Effector memory CD8-positive, alpha-beta T cell (primary cell): ENCODE data around the gene NOS1AP.

Experiments
- ATAC-seq: fragments of 150-1000 bp; cut with Tn5 transposase; replicated peaks from 2 replicates; pipeline ENCODE4 v1.10.0; 2021; ENCODE audit warnings: mild to moderate bottlenecking, moderate library complexity
- DNase-seq, 3 experiments: peaks; one replicate each; pipeline ENCODE4 v3.0.0; 2021
- H3K27ac Mint-ChIP-seq, 2 donors: one replicate each; pipeline ENCODE4 v1.8.0; 2022; ENCODE audit warnings: mild to moderate bottlenecking in 2 of 2, mixed read lengths in 2 of 2, moderate library complexity in 2 of 2
- H3K27me3 Mint-ChIP-seq, 2 donors: one replicate each; pipeline ENCODE4 v1.8.0; 2022; ENCODE audit warnings: mixed read lengths in 2 of 2
- H3K36me3 Mint-ChIP-seq: one replicate; pipeline ENCODE4 v1.8.0; 2022; ENCODE audit warnings: mild to moderate bottlenecking, moderate library complexity, mixed read lengths; ENCODE audit not compliant: insufficient read depth
- H3K4me1 Mint-ChIP-seq, 2 donors: one replicate each; pipeline ENCODE4 v1.8.0; 2022; ENCODE audit warnings: low read depth in 2 of 2, mixed read lengths in 2 of 2
- H3K4me3 Mint-ChIP-seq, 2 donors: one replicate each; pipeline ENCODE4 v1.8.0; 2022; ENCODE audit warnings: mild to moderate bottlenecking in 2 of 2, mixed read lengths in 2 of 2, moderate library complexity in 2 of 2
- H3K9me3 Mint-ChIP-seq, 2 donors: one replicate each; pipeline ENCODE4 v1.8.0; 2022; ENCODE audit warnings: mixed read lengths in 2 of 2

NOS1AP gene

DNA sequence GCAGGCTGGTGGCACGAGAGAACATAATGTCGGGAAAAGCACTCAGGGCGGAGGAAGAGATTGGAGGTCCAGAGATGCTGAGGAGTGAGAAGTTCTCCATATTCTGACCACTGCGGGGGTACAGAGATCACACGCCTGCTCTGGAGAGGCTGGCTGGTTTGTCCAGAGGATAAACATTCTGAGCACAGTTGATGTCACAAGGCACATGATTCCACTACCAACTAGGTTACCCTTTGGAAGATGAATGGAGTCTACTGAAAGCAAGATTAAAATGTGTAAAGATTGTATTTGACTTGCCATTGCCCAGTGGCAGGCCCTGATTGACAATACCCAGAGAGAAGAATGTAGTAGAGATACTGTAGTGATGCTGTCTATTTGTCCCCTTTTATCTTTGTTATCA is 307.2 kb downstream of the NOS1AP start, which contains the start of gene SPATA46:
TSS of gene SPATA46 (minus strand) at position 164 of the 400 bp plus-strand sequence. CDS start at position 100, 64 bp downstream.
- no peaks in the 10 kb centered on the region for H3K36me3 Mint-ChIP-seq
- H3K27me3 Mint-ChIP-seq: peaks cover 0 to 33% of the 10 kb centered on the region in 2 donors
- no peak for DNase-seq
- H3K27ac Mint-ChIP-seq: no peak within 1 kb of the TSS
- no peak for ATAC-seq
- H3K9me3 Mint-ChIP-seq: no peaks in the 10 kb centered on the region
- H3K4me3 Mint-ChIP-seq: no peak within 1 kb of the TSS
- H3K4me1 Mint-ChIP-seq: peaks cover 0 to 4% of the 10 kb centered on the region in 2 donors

DNA sequence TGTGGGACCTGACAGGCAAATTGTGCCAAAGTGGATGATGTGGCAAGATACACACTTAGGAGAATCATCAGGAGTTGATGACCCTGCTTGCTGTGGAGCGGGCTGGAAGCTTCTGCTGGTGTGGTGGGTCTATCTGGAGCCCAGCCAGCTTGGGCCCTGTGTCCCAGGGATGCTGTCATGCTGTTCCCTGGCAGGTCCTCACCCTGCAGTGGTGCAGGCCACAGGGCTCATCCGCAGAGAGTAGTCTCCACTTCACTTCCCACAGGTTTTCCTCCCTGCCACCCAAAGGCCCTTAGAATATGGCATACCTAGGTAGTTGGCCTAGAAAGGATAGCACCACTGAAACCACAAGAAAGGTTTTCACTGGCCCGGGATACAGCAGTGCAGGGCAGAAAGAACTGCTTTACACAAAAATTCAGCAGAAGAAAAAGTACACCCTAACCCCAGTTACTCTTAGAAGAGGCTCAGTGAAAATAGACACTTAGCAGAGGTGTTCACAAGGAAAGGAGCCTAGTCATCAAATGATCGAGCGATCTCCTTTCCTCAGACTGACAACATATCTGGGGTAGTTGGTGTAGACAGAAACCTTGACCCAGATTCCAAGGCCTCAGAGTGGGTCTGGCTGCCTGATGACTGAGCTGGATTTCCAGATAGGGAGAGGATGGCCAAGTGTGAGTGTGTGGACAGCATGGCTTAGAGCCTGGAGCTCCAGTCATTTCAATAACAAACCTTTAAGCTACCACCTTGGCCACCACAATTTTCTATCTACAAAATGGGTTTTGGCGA is 310.8 kb downstream of the NOS1AP start:
- ATAC-seq (no peak), DNase-seq (no peak)
- Mint-ChIP-seq H3K27me3 (peaks cover 0 to 39% of the 10 kb centered on the region in 2 donors), H3K4me3 (no peak overlapping the region), H3K4me1 (no peaks in the 10 kb centered on the region), H3K36me3 (no peaks in the 10 kb centered on the region), H3K27ac (no peak overlapping the region), H3K9me3 (no peaks in the 10 kb centered on the region)

DNA sequence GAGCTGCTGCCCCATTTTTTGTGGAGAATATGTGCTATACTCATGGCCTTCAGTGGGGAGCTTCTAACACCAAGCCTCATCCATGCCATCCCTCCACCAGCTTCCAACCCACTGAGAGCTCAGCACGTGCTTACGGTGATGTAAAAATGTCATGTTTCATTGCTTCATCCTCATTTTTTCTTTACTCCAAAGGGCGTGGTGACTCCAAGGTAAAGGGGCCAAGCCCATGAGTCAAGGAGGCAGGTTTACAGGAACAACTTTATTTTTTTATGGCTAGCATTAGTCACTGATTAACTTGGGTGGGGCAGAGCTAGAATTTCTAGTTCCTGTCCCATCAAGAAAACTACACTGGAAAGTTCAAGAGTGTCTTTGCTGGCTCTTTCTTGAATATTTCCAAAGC is 311.9 kb downstream of the NOS1AP start, which contains the start of gene C1orf226:
TSS of gene C1orf226 (plus strand) at position 346 of the 400 bp plus-strand sequence. CDS start 174 bp downstream, outside the sequence.
- H3K4me3 Mint-ChIP-seq: no peak within 1 kb of the TSS

DNA sequence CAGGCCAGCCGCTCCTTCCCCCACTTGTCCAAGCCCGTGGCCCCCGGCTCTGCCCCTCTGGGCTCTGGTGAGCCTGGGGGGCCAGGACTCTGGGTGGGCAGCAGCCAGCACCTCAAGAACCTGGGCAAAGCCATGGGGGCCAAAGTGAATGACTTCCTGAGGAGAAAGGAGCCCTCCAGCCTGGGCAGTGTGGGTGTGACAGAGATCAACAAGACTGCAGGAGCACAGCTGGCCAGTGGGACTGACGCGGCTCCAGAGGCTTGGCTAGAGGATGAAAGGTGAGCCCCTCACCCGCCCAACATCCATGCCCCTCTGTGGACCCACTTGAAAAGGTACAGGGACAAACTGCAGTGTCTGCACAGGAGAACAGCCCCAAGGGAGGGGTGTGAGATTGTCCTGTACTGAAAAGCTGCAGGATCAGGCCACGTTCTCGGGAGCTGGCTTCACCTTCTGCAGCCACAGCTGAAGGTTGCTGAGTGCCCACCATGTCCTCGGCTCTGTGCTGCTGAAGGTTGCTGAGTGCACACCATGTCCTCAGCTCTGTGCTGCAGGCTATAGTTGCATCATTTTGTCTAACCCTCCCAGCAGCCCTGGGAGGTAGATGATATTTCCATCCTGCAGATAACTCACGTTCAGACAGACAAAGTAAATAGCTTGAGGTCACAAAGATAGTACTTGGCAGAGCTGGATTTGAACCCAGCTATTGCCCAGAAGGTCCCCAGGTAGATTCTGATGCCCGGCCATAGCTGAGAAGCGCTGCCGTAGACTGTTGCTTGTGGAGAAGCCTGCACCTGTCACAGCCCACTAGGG is 312.7 kb downstream of the NOS1AP start:
- H3K27ac Mint-ChIP-seq: no peak overlapping the region
- no peak for ATAC-seq

More for the DNA sequence above, 311.9 kb downstream of the NOS1AP start, which contains the start of gene C1orf226:
- Mint-ChIP-seq H3K9me3 (no peaks in the 10 kb centered on the region), H3K36me3 (no peaks in the 10 kb centered on the region), H3K27me3 (peaks cover 0 to 49% of the 10 kb centered on the region in 2 donors), H3K27ac (no peak within 1 kb of the TSS), H3K4me1 (no peaks in the 10 kb centered on the region)
- ATAC-seq: no peak
- DNase-seq: no peak

DNA sequence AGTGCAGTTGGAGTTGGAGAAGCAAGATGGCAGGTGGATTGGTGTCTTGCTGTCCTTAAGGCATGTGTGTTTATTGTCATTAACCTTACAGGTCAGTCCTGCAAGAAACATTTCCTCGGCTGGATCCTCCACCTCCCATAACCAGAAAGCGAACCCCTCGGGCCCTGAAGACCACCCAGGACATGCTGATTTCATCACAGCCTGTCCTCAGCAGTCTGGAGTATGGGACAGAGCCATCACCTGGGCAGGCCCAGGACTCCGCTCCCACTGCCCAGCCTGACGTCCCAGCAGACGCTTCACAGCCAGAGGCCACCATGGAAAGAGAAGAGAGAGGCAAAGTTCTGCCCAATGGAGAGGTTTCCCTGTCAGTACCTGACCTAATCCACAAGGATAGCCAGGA is 313.6 kb downstream of the NOS1AP start:
- DNase-seq: no peak
- Mint-ChIP-seq H3K4me1 (no peaks in the 10 kb centered on the region), H3K4me3 (no peak overlapping the region), H3K27ac (no peak overlapping the region), H3K27me3 (peaks cover 0 to 57% of the 10 kb centered on the region in 2 donors), H3K36me3 (no peaks in the 10 kb centered on the region), H3K9me3 (no peaks in the 10 kb centered on the region)
- no peak for ATAC-seq

More for the DNA sequence above, 312.7 kb downstream of the NOS1AP start:
- H3K4me3 Mint-ChIP-seq: no peak overlapping the region
- no peaks in the 10 kb centered on the region for H3K36me3 Mint-ChIP-seq
- H3K27me3 Mint-ChIP-seq: peaks cover 0 to 54% of the 10 kb centered on the region in 2 donors
- DNase-seq: no peak
- H3K4me1 Mint-ChIP-seq: no peaks in the 10 kb centered on the region
- no peaks in the 10 kb centered on the region for H3K9me3 Mint-ChIP-seq

DNA sequence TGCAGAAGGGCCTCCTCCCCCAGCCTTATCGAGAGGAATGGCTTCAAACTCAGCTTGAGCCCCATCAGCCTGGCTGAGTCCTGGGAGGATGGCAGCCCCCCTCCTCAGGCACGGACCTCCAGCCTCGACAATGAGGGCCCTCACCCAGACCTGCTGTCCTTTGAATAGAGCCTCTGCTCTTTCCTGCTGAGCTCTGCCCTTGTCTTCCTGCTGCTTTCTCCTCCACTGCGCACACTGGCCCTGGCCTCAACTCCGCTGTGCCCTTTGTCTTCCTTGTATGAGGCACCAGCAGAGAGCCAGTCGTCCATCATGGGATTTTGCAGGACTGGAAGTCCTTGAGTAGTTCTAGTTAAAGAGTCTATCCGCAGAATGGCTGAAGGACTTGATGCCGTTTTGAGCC is 314.0 kb downstream of the NOS1AP start:
- DNase-seq (no peak), ATAC-seq (no peak)
- H3K9me3 Mint-ChIP-seq: no peaks in the 10 kb centered on the region
- no peaks in the 10 kb centered on the region for H3K4me1 Mint-ChIP-seq
- H3K27ac Mint-ChIP-seq: no peak overlapping the region
- H3K4me3 Mint-ChIP-seq: no peak overlapping the region
- no peaks in the 10 kb centered on the region for H3K36me3 Mint-ChIP-seq
- H3K27me3 Mint-ChIP-seq: peaks cover under 1 to 60% of the 10 kb centered on the region in 2 donors

DNA sequence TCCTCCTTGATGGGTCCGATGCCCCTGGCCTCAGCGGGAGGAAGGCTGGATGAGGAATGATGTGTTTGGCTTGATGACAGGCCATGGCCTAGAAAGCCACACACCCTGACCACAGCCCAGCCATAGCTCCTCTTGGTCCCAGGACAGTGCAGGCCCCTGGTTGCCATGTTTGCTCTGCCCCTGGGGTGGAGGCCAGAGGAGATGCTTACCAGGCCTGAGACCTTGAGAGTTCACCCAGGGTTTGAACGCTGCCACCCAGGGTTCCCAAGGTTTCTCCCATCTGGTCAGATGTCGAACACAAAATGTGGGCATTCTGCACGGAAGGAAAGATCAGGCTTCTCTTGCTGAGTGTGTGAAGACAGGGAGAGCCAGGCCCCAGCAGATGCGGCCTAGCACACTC is 314.6 kb downstream of the NOS1AP start:
- Mint-ChIP-seq H3K27me3 (peaks cover 7 to 62% of the 10 kb centered on the region in 2 donors), H3K9me3 (no peaks in the 10 kb centered on the region), H3K36me3 (peaks cover 2% of the 10 kb centered on the region), H3K27ac (no peak overlapping the region), H3K4me1 (no peaks in the 10 kb centered on the region), H3K4me3 (no peak overlapping the region)
- DNase-seq (no peak), ATAC-seq (no peak)

DNA sequence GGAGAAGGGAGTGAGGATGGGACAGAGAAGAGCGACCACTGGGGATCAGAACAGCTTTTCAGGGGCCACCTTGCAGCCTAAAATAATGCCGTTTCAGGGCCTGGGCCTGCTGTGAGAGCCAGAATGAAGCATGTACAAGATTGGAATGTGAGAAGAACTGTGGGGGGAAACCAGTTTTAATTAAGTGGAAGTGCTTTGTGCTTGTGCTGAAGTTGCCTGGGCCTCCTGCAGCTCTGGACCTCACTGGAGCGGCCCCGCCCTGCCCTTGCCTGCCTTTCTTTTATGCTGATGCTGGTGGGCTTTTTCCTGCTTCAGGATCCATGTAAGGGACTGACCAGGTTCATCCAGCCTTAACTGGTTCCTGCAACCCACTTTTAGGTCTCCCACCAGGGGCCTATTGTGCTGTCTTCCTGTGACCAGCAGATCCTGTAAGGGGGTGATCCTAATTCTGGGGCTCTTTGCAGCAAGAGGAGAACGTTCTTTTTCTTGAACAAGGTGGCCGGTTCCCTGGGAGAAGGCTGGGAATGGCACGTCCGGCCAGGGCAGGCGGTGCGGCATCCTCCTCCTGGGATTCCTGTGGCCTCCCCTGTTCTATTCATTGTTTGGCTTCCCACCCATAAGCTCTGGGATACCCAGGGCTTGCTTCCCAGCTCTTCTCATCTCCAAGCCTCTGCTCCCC is 315.2 kb downstream of the NOS1AP start:
- no peak for ATAC-seq
- no peak for DNase-seq
- Mint-ChIP-seq H3K36me3 (peaks cover 2% of the 10 kb centered on the region), H3K27me3 (peaks cover 13 to 62% of the 10 kb centered on the region in 2 donors), H3K27ac (no peak overlapping the region), H3K4me3 (no peak overlapping the region), H3K4me1 (peaks cover 0 to 4% of the 10 kb centered on the region in 2 donors), H3K9me3 (no peaks in the 10 kb centered on the region)

DNA sequence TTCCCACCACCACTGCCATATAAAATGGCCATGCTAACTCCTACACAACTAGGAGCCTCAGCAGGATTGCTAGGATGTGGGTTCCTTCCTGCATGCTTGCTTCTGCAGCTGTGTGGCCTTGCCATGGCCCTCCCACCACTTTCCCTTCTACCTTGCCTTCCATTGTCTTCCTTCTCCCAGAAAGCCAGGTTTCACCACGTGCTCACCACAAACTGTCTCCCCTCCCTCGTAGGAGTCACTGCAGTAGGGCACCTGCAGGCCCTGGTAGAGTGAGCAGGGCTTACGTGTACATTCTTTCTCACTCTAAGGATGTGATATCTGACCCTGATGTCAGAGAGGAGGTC is 315.8 kb downstream of the NOS1AP start:
- no peak for ATAC-seq
- peaks cover 2% of the 10 kb centered on the region for H3K36me3 Mint-ChIP-seq
- H3K9me3 Mint-ChIP-seq: no peaks in the 10 kb centered on the region
- H3K27me3 Mint-ChIP-seq: peaks cover 18 to 62% of the 10 kb centered on the region in 2 donors
- DNase-seq: no peak
- H3K4me1 Mint-ChIP-seq: peaks cover 0 to 4% of the 10 kb centered on the region in 2 donors
- no peak overlapping the region for H3K27ac Mint-ChIP-seq
- H3K4me3 Mint-ChIP-seq: no peak overlapping the region

DNA sequence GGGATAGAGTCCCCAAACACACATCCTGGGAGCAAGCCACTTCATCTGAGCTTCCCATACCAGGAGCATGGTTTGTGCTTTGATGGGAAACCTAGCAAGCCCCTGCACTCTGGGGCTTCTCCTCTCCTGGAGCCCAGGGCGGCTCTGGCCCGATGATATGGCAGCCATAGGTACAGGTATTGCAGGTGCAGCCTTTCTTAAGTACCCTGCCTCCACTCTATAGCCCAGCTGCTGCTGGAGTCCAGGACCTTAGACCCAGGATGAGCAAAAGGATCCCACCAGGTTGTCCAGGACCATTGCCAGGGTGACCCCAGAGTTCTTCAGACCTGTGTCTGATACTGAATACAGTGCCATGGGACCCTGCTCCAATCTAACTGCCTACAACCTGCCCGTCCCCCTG is 316.2 kb downstream of the NOS1AP start:
- H3K4me3 Mint-ChIP-seq: no peak overlapping the region
- peaks cover 23 to 66% of the 10 kb centered on the region in 2 donors for H3K27me3 Mint-ChIP-seq
- ATAC-seq (no peak), DNase-seq (no peak)
- no peak overlapping the region for H3K27ac Mint-ChIP-seq
- H3K36me3 Mint-ChIP-seq: peaks cover 2% of the 10 kb centered on the region
- peaks cover 0 to 7% of the 10 kb centered on the region in 2 donors for H3K4me1 Mint-ChIP-seq
- no peaks in the 10 kb centered on the region for H3K9me3 Mint-ChIP-seq

DNA sequence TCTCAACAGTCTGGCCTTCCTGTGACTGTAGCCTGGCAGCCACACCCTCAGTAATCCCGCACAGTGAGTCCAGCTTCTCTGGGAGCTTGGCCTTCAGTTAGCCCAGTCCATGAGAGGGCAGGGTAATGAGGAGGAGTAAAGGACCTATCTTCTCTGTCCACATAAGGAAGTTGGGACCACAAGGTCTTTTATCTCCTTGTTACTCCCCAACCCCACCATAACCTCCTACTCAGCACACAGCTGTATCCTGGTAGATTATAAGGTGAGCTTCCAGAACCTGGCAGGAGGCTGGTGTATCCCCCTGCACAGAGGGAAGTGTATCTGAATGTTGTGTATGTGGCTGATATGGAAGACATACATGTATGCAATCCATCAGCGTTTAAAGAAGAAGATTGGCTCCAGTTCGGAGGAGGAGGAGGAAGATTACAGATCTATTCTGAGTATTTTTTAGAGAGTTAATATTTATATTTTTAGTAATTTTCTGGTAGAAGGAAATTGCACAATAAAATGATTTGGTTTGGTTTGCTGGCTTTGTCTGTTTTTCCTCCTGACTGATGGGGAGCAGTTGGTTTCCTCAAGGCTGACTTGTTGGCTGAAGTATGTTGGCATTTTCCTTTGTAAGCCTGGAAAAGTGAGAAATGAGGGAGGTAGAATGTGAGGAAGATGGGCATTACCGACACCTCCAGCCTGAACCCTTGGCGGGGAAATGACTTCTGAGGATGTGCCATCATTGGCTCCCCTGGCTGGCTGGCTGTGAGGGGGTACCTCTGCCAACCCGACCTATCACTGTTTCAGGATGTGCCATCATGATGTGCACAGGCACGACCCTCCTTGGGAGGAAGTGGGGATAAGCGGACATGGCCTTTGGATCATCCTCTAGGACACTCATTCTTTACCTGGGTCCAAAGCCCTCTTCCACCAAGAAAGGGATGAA is 317.1 kb downstream of the NOS1AP start:
- Mint-ChIP-seq H3K4me3 (no peak overlapping the region), H3K27ac (no peak overlapping the region), H3K9me3 (no peaks in the 10 kb centered on the region), H3K36me3 (peaks cover 2% of the 10 kb centered on the region), H3K27me3 (peaks cover 29 to 69% of the 10 kb centered on the region in 2 donors), H3K4me1 (peaks cover 0 to 7% of the 10 kb centered on the region in 2 donors)
- DNase-seq (no peak), ATAC-seq (no peak)

DNA sequence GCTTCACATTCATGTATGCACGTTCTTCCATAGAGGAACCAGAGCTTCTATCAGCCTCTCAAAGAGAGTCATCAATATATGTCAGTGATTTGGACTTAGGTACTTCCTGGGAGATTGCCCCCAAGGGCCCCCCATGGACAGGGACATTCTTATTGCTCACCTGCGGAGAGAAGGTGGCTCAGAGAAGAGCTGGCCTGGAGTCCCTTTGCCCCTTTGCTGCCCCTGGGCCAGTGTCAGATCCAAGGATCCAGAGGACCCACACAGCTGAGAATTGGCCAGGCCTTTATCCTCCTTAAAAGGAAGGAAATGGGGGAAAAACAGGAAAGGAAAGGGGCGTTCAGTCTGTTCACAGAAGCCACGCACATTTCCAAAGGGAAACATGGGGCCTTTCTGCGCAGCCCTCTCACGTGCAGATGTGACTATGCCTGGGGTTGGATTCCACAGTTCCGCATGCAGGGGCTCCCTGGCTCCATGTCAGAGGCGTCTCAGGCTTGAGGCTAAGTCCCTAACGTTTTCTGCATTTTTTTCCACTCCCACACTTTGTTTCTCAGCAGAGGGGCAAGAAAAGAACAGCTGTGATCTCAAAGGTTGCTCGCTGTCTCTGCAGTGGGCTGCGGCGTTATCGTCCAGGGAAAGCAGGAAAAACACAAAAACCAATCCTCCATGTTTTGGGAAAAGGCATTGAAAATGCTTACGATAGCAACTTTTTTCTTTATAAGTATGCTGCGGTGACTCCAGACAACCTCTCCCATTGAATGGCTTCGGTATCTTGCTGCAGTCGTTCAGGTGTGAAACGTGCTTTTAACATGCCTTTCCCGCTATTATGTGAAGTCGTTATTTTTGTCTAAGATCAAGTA is 318.0 kb downstream of the NOS1AP start:
- ATAC-seq (no peak), DNase-seq (no peak)
- Mint-ChIP-seq H3K9me3 (no peaks in the 10 kb centered on the region), H3K4me1 (peaks cover 0 to 7% of the 10 kb centered on the region in 2 donors), H3K36me3 (peaks cover 2% of the 10 kb centered on the region), H3K27me3 (peaks cover 35 to 69% of the 10 kb centered on the region in 2 donors), H3K4me3 (no peak overlapping the region), H3K27ac (no peak overlapping the region)
